Measurements from ENCODE around the gene BCAS3. TPM values are rescaled to one million over a fixed set of nuclear protein-coding genes. Genes with fewer than 3 reads are reported as not detected.
A peak's percentile ranks its signal among the peaks of the same experiment; 100 is the strongest.

BCAS3 gene
- total and polyA plus RNA-seq, 4 donors = 11.6 to 47.6 (median 27.4) TPM

- H3K36me3 ChIP-seq (ENCODE audit: control insufficient read depth in 1 of 2, insufficient read depth in 2 of 2, low read length in 1 of 2) = no peaks in the 10 kb centered on the region
- ATAC-seq (ENCODE audit: low FRiP score) = no peak
- WGBS, 2 donors = 91 to 94% methylated on average over 1 of the region's 1 CpG
- DNase-seq = no peak
- H3K4me3 ChIP-seq (ENCODE audit: low read length in 2 of 2) = peak overlapping the region; percentile 47 to 64
- no peaks in the 10 kb centered on the region for H3K4me1 ChIP-seq (ENCODE audit: control insufficient read depth in 1 of 2, insufficient read depth in 2 of 2, low read length in 2 of 2)
- intact Hi-C loops (cut with DNase I) = no loop called here
- no peaks in the 10 kb centered on the region for H3K27me3 ChIP-seq (ENCODE audit: control insufficient read depth in 1 of 2, insufficient read depth in 2 of 2, low read length in 1 of 2)
- no peaks in the 10 kb centered on the region for H3K9me3 ChIP-seq (ENCODE audit: control insufficient read depth, low read length)
- H3K27ac ChIP-seq (ENCODE audit: low read depth in 1 of 2, low read length in 2 of 2) = no peak overlapping the region
Measured at GRCh38 chr17:60743282-60743681, 65.6 kb downstream of the BCAS3 start.

DNA sequence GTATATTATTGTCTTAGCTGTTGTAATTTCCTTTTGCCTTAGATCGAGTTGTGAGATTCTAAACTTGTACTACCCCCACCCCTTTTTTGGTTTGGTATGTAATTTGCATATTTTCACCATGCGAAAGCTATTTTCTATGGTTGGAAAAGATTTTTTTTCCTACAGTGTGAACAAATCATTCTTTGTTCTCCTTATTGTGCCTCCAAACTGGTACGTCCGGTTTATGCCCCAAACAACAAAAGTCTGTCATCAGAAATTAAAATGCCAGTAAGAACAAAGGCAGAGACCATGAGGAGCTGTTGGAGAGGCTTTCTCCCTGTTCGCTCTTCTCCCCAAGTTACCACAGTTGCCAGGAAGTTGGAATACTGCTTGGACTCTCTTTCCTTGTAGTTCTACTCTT is 66.1 kb downstream of the BCAS3 start:
- Histone ChIP-seq H3K27me3 (ENCODE audit: control insufficient read depth in 1 of 2, insufficient read depth in 2 of 2, low read length in 1 of 2) (no peaks in the 10 kb centered on the region), H3K27ac (ENCODE audit: low read depth in 1 of 2, low read length in 2 of 2) (peak overlapping the region; percentile 44 to 87), H3K4me3 (ENCODE audit: low read length in 2 of 2) (peak overlapping the region; percentile 47 to 64), H3K36me3 (ENCODE audit: control insufficient read depth in 1 of 2, insufficient read depth in 2 of 2, low read length in 1 of 2) (no peaks in the 10 kb centered on the region), H3K9me3 (ENCODE audit: control insufficient read depth, low read length) (no peaks in the 10 kb centered on the region), H3K4me1 (ENCODE audit: control insufficient read depth in 1 of 2, insufficient read depth in 2 of 2, low read length in 2 of 2) (no peaks in the 10 kb centered on the region)
- ATAC-seq (ENCODE audit: low FRiP score) (no peak), DNase-seq (no peak)
- intact Hi-C loops (cut with DNase I) = no loop called here
- WGBS, 2 donors = 4 to 6% methylated on average over 5 of the region's 5 CpGs

DNA sequence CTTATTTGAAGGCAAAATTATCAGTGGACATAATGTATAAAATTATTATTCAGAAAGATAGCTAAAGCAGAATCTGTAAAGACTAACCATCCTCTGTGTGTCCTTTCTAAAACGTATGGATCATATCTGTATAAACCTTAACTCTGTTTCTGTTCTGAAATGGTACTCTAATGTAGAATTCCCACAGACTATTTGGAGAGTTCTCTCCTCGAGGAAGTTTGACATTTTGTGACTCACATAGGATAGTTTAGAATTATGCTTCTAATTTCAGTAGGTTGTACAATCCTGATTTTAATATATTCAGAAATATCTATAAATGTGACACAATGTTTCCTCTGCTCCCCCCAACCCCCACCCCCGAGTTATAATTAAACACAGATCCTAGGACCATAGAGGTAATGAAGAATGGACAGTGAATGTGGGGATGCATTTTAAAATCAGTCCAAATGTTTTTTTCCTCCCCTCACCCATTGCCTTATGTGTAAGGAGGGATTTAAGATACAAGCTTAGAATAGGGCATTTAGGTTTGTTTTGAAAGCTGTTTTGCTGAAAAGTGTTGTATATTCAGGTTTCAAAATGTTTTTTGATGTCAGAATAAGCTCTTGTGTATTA is 66.8 kb downstream of the BCAS3 start:
- no peak overlapping the region for H3K27ac ChIP-seq (ENCODE audit: low read depth in 1 of 2, low read length in 2 of 2)
- 11 to 16% methylated on average over 3 of the region's 3 CpGs for WGBS, 2 donors
- intact Hi-C loops (cut with DNase I) = no loop called here
- no peak for ATAC-seq (ENCODE audit: low FRiP score)
- H3K36me3 ChIP-seq (ENCODE audit: control insufficient read depth in 1 of 2, insufficient read depth in 2 of 2, low read length in 1 of 2) = no peaks in the 10 kb centered on the region
- DNase-seq = no peak
- no peaks in the 10 kb centered on the region for H3K9me3 ChIP-seq (ENCODE audit: control insufficient read depth, low read length)
- H3K4me1 ChIP-seq (ENCODE audit: control insufficient read depth in 1 of 2, insufficient read depth in 2 of 2, low read length in 2 of 2) = no peaks in the 10 kb centered on the region
- no peaks in the 10 kb centered on the region for H3K27me3 ChIP-seq (ENCODE audit: control insufficient read depth in 1 of 2, insufficient read depth in 2 of 2, low read length in 1 of 2)
- no peak overlapping the region for H3K4me3 ChIP-seq (ENCODE audit: low read length in 2 of 2)

DNA sequence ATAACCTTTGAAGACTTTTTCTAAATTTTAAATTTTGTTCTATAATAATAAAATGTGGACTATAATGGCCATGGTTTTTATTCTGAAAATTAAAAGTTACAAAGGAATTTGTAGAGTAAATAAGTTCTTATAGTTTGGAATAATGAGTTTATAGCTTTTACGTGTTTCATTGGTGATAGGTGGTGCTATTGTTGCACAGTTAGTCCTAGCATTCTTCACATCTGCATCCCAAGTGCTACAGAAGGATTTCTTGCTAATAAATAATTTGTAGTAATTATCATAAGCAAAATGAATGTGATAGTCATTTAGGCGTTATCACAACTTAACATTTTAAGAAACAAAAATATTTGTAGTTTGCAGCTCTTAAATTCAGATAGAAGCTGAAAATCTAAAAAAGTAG is 67.9 kb downstream of the BCAS3 start:
- H3K27ac ChIP-seq (ENCODE audit: low read depth in 1 of 2, low read length in 2 of 2) = no peak overlapping the region
- H3K9me3 ChIP-seq (ENCODE audit: control insufficient read depth, low read length) = no peaks in the 10 kb centered on the region
- H3K4me3 ChIP-seq (ENCODE audit: low read length in 2 of 2) = no peak overlapping the region
- no peaks in the 10 kb centered on the region for H3K4me1 ChIP-seq (ENCODE audit: control insufficient read depth in 1 of 2, insufficient read depth in 2 of 2, low read length in 2 of 2)
- no peaks in the 10 kb centered on the region for H3K27me3 ChIP-seq (ENCODE audit: control insufficient read depth in 1 of 2, insufficient read depth in 2 of 2, low read length in 1 of 2)
- WGBS, 2 donors = 61 to 71% methylated on average over 2 of the region's 2 CpGs
- no peaks in the 10 kb centered on the region for H3K36me3 ChIP-seq (ENCODE audit: control insufficient read depth in 1 of 2, insufficient read depth in 2 of 2, low read length in 1 of 2)
- DNase-seq (no peak), ATAC-seq (ENCODE audit: low FRiP score) (no peak)
- intact Hi-C loops (cut with DNase I) = no loop called here

- no peak overlapping the region for H3K27ac ChIP-seq (ENCODE audit: low read depth in 1 of 2, low read length in 2 of 2)
- ATAC-seq (ENCODE audit: low FRiP score) = no peak
Measured at GRCh38 chr17:60747069-60747808, 69.6 kb downstream of the BCAS3 start.

GRCh38 chr17:60748204-60748603 is 70.6 kb downstream of the BCAS3 start:
- intact Hi-C loops (cut with DNase I) = no loop called here

More at GRCh38 chr17:60747069-60747808, 69.6 kb downstream of the BCAS3 start:
- 80 to 81% methylated on average over 5 of the region's 5 CpGs for WGBS, 2 donors
- H3K27me3 ChIP-seq (ENCODE audit: control insufficient read depth in 1 of 2, insufficient read depth in 2 of 2, low read length in 1 of 2) = no peaks in the 10 kb centered on the region
- no peak overlapping the region for H3K4me3 ChIP-seq (ENCODE audit: low read length in 2 of 2)
- H3K9me3 ChIP-seq (ENCODE audit: control insufficient read depth, low read length) = no peaks in the 10 kb centered on the region
- no peaks in the 10 kb centered on the region for H3K36me3 ChIP-seq (ENCODE audit: control insufficient read depth in 1 of 2, insufficient read depth in 2 of 2, low read length in 1 of 2)
- no peaks in the 10 kb centered on the region for H3K4me1 ChIP-seq (ENCODE audit: control insufficient read depth in 1 of 2, insufficient read depth in 2 of 2, low read length in 2 of 2)
- DNase-seq = no peak
- intact Hi-C loops (cut with DNase I) = no loop called here

GRCh38 chr17:60749050-60749449 is 71.4 kb downstream of the BCAS3 start:
- H3K27ac ChIP-seq (ENCODE audit: low read depth in 1 of 2, low read length in 2 of 2) = no peak overlapping the region
- H3K9me3 ChIP-seq (ENCODE audit: control insufficient read depth, low read length) = no peaks in the 10 kb centered on the region
- no peaks in the 10 kb centered on the region for H3K4me1 ChIP-seq (ENCODE audit: control insufficient read depth in 1 of 2, insufficient read depth in 2 of 2, low read length in 2 of 2)
- intact Hi-C loops (cut with DNase I) = no loop called here
- H3K36me3 ChIP-seq (ENCODE audit: control insufficient read depth in 1 of 2, insufficient read depth in 2 of 2, low read length in 1 of 2) = no peaks in the 10 kb centered on the region
- no peak overlapping the region for H3K4me3 ChIP-seq (ENCODE audit: low read length in 2 of 2)
- WGBS, 2 donors = 90 to 91% methylated on average over 4 of the region's 4 CpGs
- no peak for ATAC-seq (ENCODE audit: low FRiP score)
- no peak for DNase-seq
- no peaks in the 10 kb centered on the region for H3K27me3 ChIP-seq (ENCODE audit: control insufficient read depth in 1 of 2, insufficient read depth in 2 of 2, low read length in 1 of 2)

More at GRCh38 chr17:60748204-60748603, 70.6 kb downstream of the BCAS3 start:
- no peak overlapping the region for H3K27ac ChIP-seq (ENCODE audit: low read depth in 1 of 2, low read length in 2 of 2)
- no peaks in the 10 kb centered on the region for H3K27me3 ChIP-seq (ENCODE audit: control insufficient read depth in 1 of 2, insufficient read depth in 2 of 2, low read length in 1 of 2)
- H3K36me3 ChIP-seq (ENCODE audit: control insufficient read depth in 1 of 2, insufficient read depth in 2 of 2, low read length in 1 of 2) = no peaks in the 10 kb centered on the region
- H3K4me1 ChIP-seq (ENCODE audit: control insufficient read depth in 1 of 2, insufficient read depth in 2 of 2, low read length in 2 of 2) = no peaks in the 10 kb centered on the region
- no peaks in the 10 kb centered on the region for H3K9me3 ChIP-seq (ENCODE audit: control insufficient read depth, low read length)
- 74 to 78% methylated on average over 2 of the region's 2 CpGs for WGBS, 2 donors
- no peak for ATAC-seq (ENCODE audit: low FRiP score)
- DNase-seq = no peak
- H3K4me3 ChIP-seq (ENCODE audit: low read length in 2 of 2) = no peak overlapping the region

- Histone ChIP-seq H3K36me3 (ENCODE audit: control insufficient read depth in 1 of 2, insufficient read depth in 2 of 2, low read length in 1 of 2) (no peaks in the 10 kb centered on the region), H3K9me3 (ENCODE audit: control insufficient read depth, low read length) (no peaks in the 10 kb centered on the region), H3K4me1 (ENCODE audit: control insufficient read depth in 1 of 2, insufficient read depth in 2 of 2, low read length in 2 of 2) (no peaks in the 10 kb centered on the region), H3K27ac (ENCODE audit: low read depth in 1 of 2, low read length in 2 of 2) (no peak overlapping the region), H3K4me3 (ENCODE audit: low read length in 2 of 2) (no peak overlapping the region), H3K27me3 (ENCODE audit: control insufficient read depth in 1 of 2, insufficient read depth in 2 of 2, low read length in 1 of 2) (no peaks in the 10 kb centered on the region)
- ATAC-seq (ENCODE audit: low FRiP score) (no peak), DNase-seq (no peak)
- 94 to 96% methylated on average over 5 of the region's 5 CpGs for WGBS, 2 donors
- intact Hi-C loops (cut with DNase I) = no loop called here
Measured at GRCh38 chr17:60749708-60750107, 72.1 kb downstream of the BCAS3 start.

GRCh38 chr17:60750640-60751039 is 73.0 kb downstream of the BCAS3 start:
- Histone ChIP-seq H3K36me3 (ENCODE audit: control insufficient read depth in 1 of 2, insufficient read depth in 2 of 2, low read length in 1 of 2) (no peaks in the 10 kb centered on the region), H3K27ac (ENCODE audit: low read depth in 1 of 2, low read length in 2 of 2) (no peak overlapping the region), H3K9me3 (ENCODE audit: control insufficient read depth, low read length) (no peaks in the 10 kb centered on the region), H3K4me3 (ENCODE audit: low read length in 2 of 2) (no peak overlapping the region), H3K27me3 (ENCODE audit: control insufficient read depth in 1 of 2, insufficient read depth in 2 of 2, low read length in 1 of 2) (no peaks in the 10 kb centered on the region), H3K4me1 (ENCODE audit: control insufficient read depth in 1 of 2, insufficient read depth in 2 of 2, low read length in 2 of 2) (no peaks in the 10 kb centered on the region)
- ATAC-seq (ENCODE audit: low FRiP score) (no peak), DNase-seq (no peak)
- intact Hi-C loops (cut with DNase I) = no loop called here
